ENCODE data around the gene OR5K3. TPM values are rescaled to one million over a fixed set of nuclear protein-coding genes. Genes with fewer than 3 reads are reported as not detected.

The OR5K3 gene
- total RNA-seq, 1 donor from 2014 or later, result not detected

DNA sequence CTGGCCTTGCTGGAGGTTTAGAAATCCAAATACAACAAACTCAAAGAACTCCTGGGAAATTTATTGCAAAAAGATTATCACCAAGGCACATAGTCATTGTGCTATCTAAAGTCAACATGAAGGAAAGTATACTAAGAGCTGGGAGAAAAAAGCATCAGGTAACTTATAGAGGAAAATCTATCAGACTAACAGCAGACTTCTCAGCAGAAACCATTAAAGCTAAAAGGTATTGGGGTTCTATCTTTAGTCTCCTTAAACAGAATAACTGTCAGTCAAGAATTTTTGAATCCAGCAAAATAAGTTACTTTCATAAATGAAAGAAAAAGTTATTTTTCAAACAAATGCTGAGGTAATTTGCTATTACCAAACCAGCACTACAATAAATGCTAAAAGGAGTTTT, 8.0 kb downstream of the OR5K3 start:
- Histone ChIP-seq H3K4me3 (ENCODE audit: low read depth, low read length) (no peak overlapping the region), H3K27me3 (ENCODE audit: control insufficient read depth, insufficient read depth, low read length) (no peaks in the 10 kb centered on the region), H3K36me3 (ENCODE audit: control insufficient read depth, insufficient read depth, low read length) (no peaks in the 10 kb centered on the region)
- no peak for DNase-seq (ENCODE audit: low read depth)
- TF ChIP-seq, protein P1, sequence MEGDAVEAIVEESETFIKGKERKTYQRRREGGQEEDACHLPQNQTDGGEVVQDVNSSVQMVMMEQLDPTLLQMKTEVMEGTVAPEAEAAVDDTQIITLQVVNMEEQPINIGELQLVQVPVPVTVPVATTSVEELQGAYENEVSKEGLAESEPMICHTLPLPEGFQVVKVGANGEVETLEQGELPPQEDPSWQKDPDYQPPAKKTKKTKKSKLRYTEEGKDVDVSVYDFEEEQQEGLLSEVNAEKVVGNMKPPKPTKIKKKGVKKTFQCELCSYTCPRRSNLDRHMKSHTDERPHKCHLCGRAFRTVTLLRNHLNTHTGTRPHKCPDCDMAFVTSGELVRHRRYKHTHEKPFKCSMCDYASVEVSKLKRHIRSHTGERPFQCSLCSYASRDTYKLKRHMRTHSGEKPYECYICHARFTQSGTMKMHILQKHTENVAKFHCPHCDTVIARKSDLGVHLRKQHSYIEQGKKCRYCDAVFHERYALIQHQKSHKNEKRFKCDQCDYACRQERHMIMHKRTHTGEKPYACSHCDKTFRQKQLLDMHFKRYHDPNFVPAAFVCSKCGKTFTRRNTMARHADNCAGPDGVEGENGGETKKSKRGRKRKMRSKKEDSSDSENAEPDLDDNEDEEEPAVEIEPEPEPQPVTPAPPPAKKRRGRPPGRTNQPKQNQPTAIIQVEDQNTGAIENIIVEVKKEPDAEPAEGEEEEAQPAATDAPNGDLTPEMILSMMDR (IDR thresholded peaks at IDR 0.05; ENCODE audit: insufficient read depth, low read length, poor library complexity, severe bottlenecking), result no peak

DNA sequence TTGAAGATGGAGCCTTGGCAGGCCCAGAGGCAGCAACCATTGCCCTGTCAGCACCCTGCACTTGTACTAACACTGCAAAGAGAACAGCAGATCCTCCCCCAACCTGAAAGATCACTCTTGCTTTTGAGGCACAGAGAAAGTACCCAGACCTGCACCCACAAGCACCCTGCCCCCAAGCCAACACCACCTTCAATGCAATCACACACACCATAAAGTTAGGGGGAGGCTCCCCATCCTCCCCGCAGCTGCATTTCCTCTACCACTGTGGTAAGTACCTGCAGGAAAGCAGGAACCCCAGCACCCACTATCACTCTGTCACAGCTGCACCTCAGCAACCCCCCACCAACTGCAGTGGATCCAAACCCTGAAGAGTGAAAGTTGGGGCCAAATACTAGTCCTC, 12.0 kb downstream of the OR5K3 start:
- DNase-seq (ENCODE audit: low read depth), result no peak
- Histone ChIP-seq H3K4me3 (ENCODE audit: low read depth, low read length) (no peak overlapping the region), H3K27me3 (ENCODE audit: control insufficient read depth, insufficient read depth, low read length) (no peaks in the 10 kb centered on the region), H3K36me3 (ENCODE audit: control insufficient read depth, insufficient read depth, low read length) (no peaks in the 10 kb centered on the region)
- TF ChIP-seq, protein P1 (IDR thresholded peaks at IDR 0.05; ENCODE audit: insufficient read depth, low read length, poor library complexity, severe bottlenecking), result no peak

DNA sequence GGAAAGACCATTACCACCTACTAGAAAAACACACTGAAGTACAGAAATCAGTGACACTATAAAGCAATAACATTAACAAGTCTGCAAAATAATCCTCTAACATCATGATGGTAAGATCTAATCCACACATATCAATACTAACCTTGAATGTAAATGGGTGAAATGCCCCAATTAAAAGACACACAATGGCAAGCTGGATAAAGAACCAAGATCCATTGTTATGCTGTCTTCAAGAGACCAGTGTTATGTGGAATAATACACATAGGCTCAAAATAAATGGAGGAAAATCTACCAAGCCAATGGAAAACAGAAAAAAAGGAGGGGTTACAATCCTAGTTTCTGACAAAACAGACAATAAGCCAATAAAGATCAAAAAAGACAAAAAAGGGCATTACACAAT, 13.5 kb downstream of the OR5K3 start:
- H3K27me3 ChIP-seq (ENCODE audit: control insufficient read depth, insufficient read depth, low read length), result no peaks in the 10 kb centered on the region
- no peak overlapping the region for H3K4me3 ChIP-seq (ENCODE audit: low read depth, low read length)
- H3K36me3 ChIP-seq (ENCODE audit: control insufficient read depth, insufficient read depth, low read length), result no peaks in the 10 kb centered on the region
- DNase-seq (ENCODE audit: low read depth), result no peak
- TF ChIP-seq, protein P1 (IDR thresholded peaks at IDR 0.05; ENCODE audit: insufficient read depth, low read length, poor library complexity, severe bottlenecking), result no peak

DNA sequence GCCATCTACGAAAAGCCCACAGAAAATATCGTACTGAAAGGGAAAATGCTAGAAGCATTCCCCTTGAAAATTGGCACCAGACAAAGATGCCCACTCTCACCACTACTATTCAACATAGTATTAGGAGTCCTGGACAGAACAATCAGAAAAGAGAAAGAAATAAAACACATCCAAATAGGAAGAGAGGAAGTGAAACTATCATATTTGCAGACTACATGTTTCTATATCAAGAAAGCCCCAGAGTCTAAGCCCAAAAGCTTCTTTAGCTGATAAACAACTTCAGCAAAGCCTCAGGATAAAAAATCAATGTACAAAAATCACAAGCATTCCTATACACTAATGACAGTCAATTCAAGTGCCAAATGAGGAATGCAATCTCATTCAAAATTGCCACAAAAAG, 15.6 kb downstream of the OR5K3 start:
- H3K4me3 ChIP-seq (ENCODE audit: low read depth, low read length), result no peak overlapping the region
- TF ChIP-seq, protein P1 (IDR thresholded peaks at IDR 0.05; ENCODE audit: insufficient read depth, low read length, poor library complexity, severe bottlenecking), result no peak
- H3K36me3 ChIP-seq (ENCODE audit: control insufficient read depth, insufficient read depth, low read length), result no peaks in the 10 kb centered on the region
- H3K27me3 ChIP-seq (ENCODE audit: control insufficient read depth, insufficient read depth, low read length), result no peaks in the 10 kb centered on the region
- DNase-seq (ENCODE audit: low read depth), result no peak

DNA sequence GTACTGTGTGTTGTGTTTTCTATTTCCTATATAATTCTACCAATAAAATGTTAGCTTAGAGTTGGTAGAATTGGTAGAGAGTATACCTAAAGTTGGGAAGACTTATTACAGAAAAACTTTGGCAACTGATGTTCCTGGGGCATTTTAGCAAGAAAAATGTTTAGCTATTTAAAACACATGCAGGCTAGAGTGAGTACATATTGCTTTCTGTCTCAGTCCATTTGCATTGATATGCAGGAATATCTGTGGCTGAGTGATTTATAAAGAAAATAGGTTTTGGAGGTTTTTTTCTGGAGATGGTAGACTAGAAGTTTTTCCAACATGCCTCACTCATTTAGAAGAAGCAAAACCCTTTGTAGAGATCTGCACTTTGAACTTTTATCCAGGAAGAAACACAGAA, 42.1 kb downstream of the OR5K3 start:
- H3K4me3 ChIP-seq (ENCODE audit: low read depth, low read length), result no peak overlapping the region
- no peaks in the 10 kb centered on the region for H3K27me3 ChIP-seq (ENCODE audit: control insufficient read depth, insufficient read depth, low read length)
- no peaks in the 10 kb centered on the region for H3K36me3 ChIP-seq (ENCODE audit: control insufficient read depth, insufficient read depth, low read length)
- no peak for DNase-seq (ENCODE audit: low read depth)
- TF ChIP-seq, protein P1 (IDR thresholded peaks at IDR 0.05; ENCODE audit: insufficient read depth, low read length, poor library complexity, severe bottlenecking), result no peak

DNA sequence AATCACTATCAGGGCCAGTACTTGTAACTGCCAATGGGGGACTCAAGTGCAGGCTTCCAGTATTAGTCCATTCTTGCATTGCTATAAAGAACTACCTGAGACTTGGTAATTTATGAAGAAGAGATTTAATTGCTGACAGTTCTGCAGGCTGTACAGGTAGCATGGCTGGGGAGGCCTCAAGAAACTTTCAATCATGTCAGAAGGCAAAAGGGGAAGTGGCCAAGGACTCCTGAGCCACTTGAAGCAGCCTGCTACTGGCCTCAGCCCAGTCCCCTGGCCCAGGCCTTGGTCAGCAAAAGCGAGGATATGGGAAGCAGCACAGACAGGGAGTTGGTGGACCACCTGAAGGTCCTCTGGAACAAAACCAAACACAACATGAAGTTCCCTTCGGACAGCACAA, 43.3 kb downstream of the OR5K3 start:
- Histone ChIP-seq H3K4me3 (ENCODE audit: low read depth, low read length) (no peak overlapping the region), H3K36me3 (ENCODE audit: control insufficient read depth, insufficient read depth, low read length) (no peaks in the 10 kb centered on the region), H3K27me3 (ENCODE audit: control insufficient read depth, insufficient read depth, low read length) (no peaks in the 10 kb centered on the region)
- no peak for DNase-seq (ENCODE audit: low read depth)
- TF ChIP-seq, protein P1 (IDR thresholded peaks at IDR 0.05; ENCODE audit: insufficient read depth, low read length, poor library complexity, severe bottlenecking), result no peak
